HepG2 (cell line): ENCODE data around the gene TCERG1L. TPM values are rescaled to one million over a fixed set of nuclear protein-coding genes. Genes with fewer than 3 reads are reported as not detected.

Source experiments
- ATAC-seq: fragments of 200-7000 bp; cut with Tn5 transposase; 3 replicates; pipeline ENCODE4 v1.9.1; 2020; ENCODE audit warnings: mild to moderate bottlenecking, moderate library complexity
- BruUV-seq: library from RNA; stranded (reverse); fragments of 400-500 nt; replicated peaks from 2 replicates; lab custom pipeline; 2021; lab: Mats Ljungman, UMichigan
- CTCF ChIA-PET: fragments of 300-600 bp; formaldehyde crosslinking; extraction: SDS; loops from one replicate; lab custom pipeline; 2021; ENCODE audit warnings: low total read pairs, inconsistent platforms, low intra/inter-chr PET ratio; lab: Yijun Ruan, JAX
- POLR2A ChIA-PET: fragments of 350-600 bp; sonication (Branson Sonifier 250); formaldehyde crosslinking; loops from one replicate; lab custom pipeline; 2020; ENCODE audit warnings: antibody characterized with exemption, inconsistent platforms; lab: Yijun Ruan, JAX
- DNase-seq: peaks from one replicate; pipeline ENCODE4 v3.0.0-alpha.2; 2015; ENCODE audit warnings: low spot score
- FAIRE-seq: peaks from 3 replicates; lab custom pipeline; 2011; peaks lifted over from hg19 to GRCh38; lab: Jason Lieb, UNC
- H2AFZ ChIP-seq: one replicate; pipeline ENCODE4 v1.6.1; 2011; ENCODE audit warnings: low read length, inconsistent platforms
- H3K27ac ChIP-seq: fragments of 300-600 bp; 3 replicates; pipeline ENCODE4 v1.8.0; 2011; ENCODE audit warnings: mixed run types, mild to moderate bottlenecking, mixed read lengths, low read length, inconsistent platforms; ENCODE audit not compliant: insufficient read depth; ENCODE audit errors: extremely low read length
- H3K27me3 ChIP-seq, 2 experiments: fragments of 200-600 bp in 1 of 2; 2 replicates in 1 of 2; 3 replicates in 1 of 2; pipeline versions ENCODE4 v1.6.0 to v1.8.0; 2011; ENCODE audit warnings: low read length in 2 of 2, mild to moderate bottlenecking in 2 of 2, moderate library complexity in 2 of 2, inconsistent platforms in 1 of 2; ENCODE audit not compliant: insufficient read depth in 2 of 2, control insufficient read depth in 1 of 2
- H3K36me3 ChIP-seq, 2 experiments: fragments of 200-600 bp in 1 of 2; replicated peaks in 1 of 2; 2 replicates in 1 of 2; 3 replicates in 1 of 2; pipeline versions ENCODE4 v1.5.1 to v1.8.0; 2011; ENCODE audit warnings: low read length in 2 of 2, inconsistent platforms in 1 of 2; ENCODE audit not compliant: insufficient read depth in 2 of 2, control insufficient read depth in 1 of 2
- H3K4me1 ChIP-seq: 2 replicates; pipeline ENCODE4 v1.5.1; 2012; ENCODE audit warnings: low read length, inconsistent platforms; ENCODE audit not compliant: insufficient read depth
- H3K4me2 ChIP-seq: 2 replicates; pipeline ENCODE4 v1.6.0; 2011; ENCODE audit warnings: low read depth, low read length, inconsistent platforms
- H3K4me3 ChIP-seq, 3 experiments: fragments of 200-600 bp in 1 of 3; sonication (generic), shearing (Covaris generic) in 1 of 3; replicated peaks in 1 of 3; 2 replicates each; pipeline ENCODE4 v1.5.1; 2011 to 2016; ENCODE audit warnings: low read length in 3 of 3, inconsistent platforms in 2 of 3, low read depth in 2 of 3, mild to moderate bottlenecking in 2 of 3, control low read depth in 1 of 3, mixed read lengths in 1 of 3; ENCODE audit not compliant: insufficient read depth in 1 of 3
- H3K79me2 ChIP-seq: one replicate; pipeline ENCODE4 v1.6.1; 2011; ENCODE audit warnings: low read length, inconsistent platforms; ENCODE audit not compliant: insufficient read depth
- H3K9ac ChIP-seq: 2 replicates; pipeline ENCODE4 v1.6.0; 2011; ENCODE audit warnings: mild to moderate bottlenecking, low read depth, low read length, inconsistent platforms; ENCODE audit not compliant: insufficient read depth
- H3K9me3 ChIP-seq: 2 replicates; pipeline ENCODE4 v1.5.1; 2012; ENCODE audit warnings: mild to moderate bottlenecking, low read length
- H4K20me1 ChIP-seq: 2 replicates; pipeline ENCODE4 v1.6.0; 2011; ENCODE audit warnings: inconsistent platforms, mild to moderate bottlenecking, low read length, moderate library complexity; ENCODE audit not compliant: insufficient read depth
- CENPT ChIP-seq: sonication (generic); formaldehyde crosslinking; IDR thresholded peaks from 2 replicates; pipeline ENCODE4 v1.8.0; 2022; ENCODE audit warnings: low read depth, mild to moderate bottlenecking, moderate library complexity, missing genetic modification reagents
- FLYWCH1 ChIP-seq: sonication (generic); formaldehyde crosslinking; IDR thresholded peaks from 2 replicates; pipeline ENCODE4 v1.8.1; 2023; ENCODE audit warnings: mild to moderate bottlenecking, missing genetic modification reagents
- NKX3-1 ChIP-seq: sonication (generic); formaldehyde crosslinking; IDR thresholded peaks from 2 replicates; pipeline ENCODE4 v1.5.0; 2020; ENCODE audit warnings: missing genetic modification reagents
- PTBP1 ChIP-seq: fragments of 200-400 bp; formaldehyde crosslinking; IDR thresholded peaks from 2 replicates; pipeline ENCODE4 v1.6.1; 2018; ENCODE audit warnings: low read length, low read depth; ENCODE audit not compliant: poor library complexity, severe bottlenecking
- SNAPC5 ChIP-seq: sonication (generic); formaldehyde crosslinking; IDR thresholded peaks from 2 replicates; pipeline ENCODE4 v1.8.1; 2023; ENCODE audit warnings: mild to moderate bottlenecking, missing genetic modification reagents, borderline replicate concordance
- TAF1 ChIP-seq: sonication (generic); formaldehyde crosslinking; IDR thresholded peaks from 2 replicates; pipeline ENCODE4 v1.4.0; 2020; ENCODE audit warnings: missing genetic modification reagents
- ZBED4 ChIP-seq: sonication (generic); formaldehyde crosslinking; IDR thresholded peaks from 2 replicates; pipeline ENCODE4 v1.4.0; 2020; ENCODE audit warnings: missing genetic modification reagents, borderline replicate concordance
- ZBTB8A ChIP-seq: sonication (generic); formaldehyde crosslinking; IDR thresholded peaks from 2 replicates; pipeline ENCODE4 v1.4.0; 2020; ENCODE audit warnings: mild to moderate bottlenecking, low read depth, missing genetic modification reagents, borderline replicate concordance
- ZNF12 ChIP-seq: sonication (generic); formaldehyde crosslinking; IDR thresholded peaks from 2 replicates; pipeline ENCODE4 v1.5.0; 2020; ENCODE audit warnings: missing genetic modification reagents
- ZNF746 ChIP-seq: sonication (generic); formaldehyde crosslinking; IDR thresholded peaks from 2 replicates; pipeline ENCODE4 v1.8.0; 2022; ENCODE audit warnings: mild to moderate bottlenecking, missing genetic modification reagents
- ZNF839 ChIP-seq: sonication (generic); formaldehyde crosslinking; IDR thresholded peaks from 2 replicates; pipeline ENCODE4 v1.4.0; 2020; ENCODE audit warnings: missing genetic modification reagents, mild to moderate bottlenecking, borderline replicate concordance
- WGBS: methylation state at CpG from one replicate; pipeline ENCODE4 v1.1.6; 2017; ENCODE audit warnings: low lambda C conversion rate; 5-methylcytosine and 5-hydroxymethylcytosine counted together
- in situ Hi-C: cut with HindIII; loops from 2 replicates; pipeline ENCODE4 v1.10.0; 2017; ENCODE audit warnings: low pct_unique_long_range_greater_than_20kb; ENCODE audit not compliant: extremely low pct_ligation_motif_present
- intact Hi-C: fragments of 100-400 bp; cut with micrococcal nuclease; formaldehyde crosslinking; loops from one replicate; pipeline ENCODE4 v1.10.0; 2022; ENCODE audit not compliant: unreplicated experiment
- polyA plus RNA-seq, 8 experiments: library from polyadenylated mRNA; depleted of rRNA in 3 of 8; stranded (reverse) in 7 of 8; unstranded in 1 of 8; fragments of >200 nt; fragmentation: Illumina TruSeq in 4 of 8; extraction: Trizol in 4 of 8; gene quantifications; 2 replicates each; pipeline versions ENCODE4 v1.2.1 to v1.2.3, GENCODE V29; 2011 to 2016; ENCODE audit warnings: low read depth in 4 of 8, missing spikeins in 1 of 8, mixed read lengths in 1 of 8; ENCODE audit not compliant: insufficient read depth in 1 of 8
- total RNA-seq, 5 experiments: library from RNA; depleted of rRNA; stranded (reverse); fragments of >200 nt; fragmentation: Illumina TruSeq; extraction: Trizol; gene quantifications; 2 replicates each; pipeline ENCODE4 v1.2.3, GENCODE V29; 2016; ENCODE audit warnings: low read depth in 1 of 5

The TCERG1L gene
- total and polyA plus RNA-seq, 2 of the 13 experiments (the other 11 are each of a cell fraction or from before 2014, with no cell fraction given): not detected

GRCh38 chr10:131207176-131207575 is 104.3 kb downstream of the TCERG1L start:
- Histone ChIP-seq H3K9me3 (no peaks in the 10 kb centered on the region), H3K27ac (no peak overlapping the region), H4K20me1 (no peaks in the 10 kb centered on the region), H3K27me3 (peaks cover 7 to 25% of the 10 kb centered on the region in 2 experiments), H3K4me2 (no peak overlapping the region), H3K4me1 (no peaks in the 10 kb centered on the region), H3K36me3 (no peaks in the 10 kb centered on the region), H2AFZ (no peak overlapping the region), H3K79me2 (no peaks in the 10 kb centered on the region), H3K4me3 (no peak overlapping the region), H3K9ac (no peak overlapping the region)
- no TSS peak for BruUV-seq
- ATAC-seq (no peak), DNase-seq (no peak), FAIRE-seq (no peak)
- CTCF ChIA-PET: no interaction called here
- intact Hi-C loops: no loop called here
- WGBS: 35% methylated on average over 7 of the region's 8 CpGs
- in situ Hi-C loops: no loop called here
- TF ChIP-seq ZNF746 (CRISPR knock-in tag): no peak
- POLR2A ChIA-PET: no interaction called here

- Histone ChIP-seq H3K9ac (no peak overlapping the region), H3K4me3 (no peak overlapping the region), H3K27me3 (peaks cover 6 to 21% of the 10 kb centered on the region in 2 experiments), H3K27ac (no peak overlapping the region), H2AFZ (no peak overlapping the region), H4K20me1 (no peaks in the 10 kb centered on the region), H3K9me3 (no peaks in the 10 kb centered on the region), H3K79me2 (no peaks in the 10 kb centered on the region), H3K36me3 (no peaks in the 10 kb centered on the region), H3K4me1 (no peaks in the 10 kb centered on the region), H3K4me2 (no peak overlapping the region)
- no peak for DNase-seq
- intact Hi-C loops (no loop called here), in situ Hi-C loops (no loop called here)
- CTCF ChIA-PET: no interaction called here
- POLR2A ChIA-PET: no interaction called here
- 38% methylated on average over 15 of the region's 26 CpGs for WGBS
- no TSS peak for BruUV-seq
- ATAC-seq: no peak
- no peak for FAIRE-seq
- TF ChIP-seq FLYWCH1 (CRISPR knock-in tag) (no peak), ZNF839 (CRISPR knock-in tag) (no peak), CENPT (CRISPR knock-in tag) (no peak), TAF1 (CRISPR knock-in tag) (no peak), NKX3-1 (CRISPR knock-in tag) (no peak), PTBP1 (no peak), ZNF12 (CRISPR knock-in tag) (no peak), ZBED4 (CRISPR knock-in tag) (no peak), SNAPC5 (CRISPR knock-in tag) (no peak), ZBTB8A (CRISPR knock-in tag) (no peak)
Observed at GRCh38 chr10:131206111-131206995, 105.2 kb downstream of the TCERG1L start.
